ENCODE data around the gene SH2B3. TPM values are rescaled to one million over a fixed set of nuclear protein-coding genes. Genes with fewer than 3 reads are reported as not detected.

SH2B3 gene
- total and polyA plus RNA-seq, 2 of the 13 experiments (the other 11 are each of a cell fraction or from before 2014, with no cell fraction given) = 6.8 to 6.9 TPM

GRCh38 chr12:111405149-111405858 is 419 bp upstream of the SH2B3 start (continued):
- TF ChIP-seq TBX2 (CRISPR knock-in tag; IDR thresholded peaks at IDR 0.05; ENCODE audit: borderline replicate concordance) (peak; percentile 15; the same call in 1 of the 2 replicates), MXI1 (IDR thresholded peaks at IDR 0.05; ENCODE audit: borderline replicate concordance, low read depth, low read length) (peak; percentile 81; the same call in 1 of the 3 replicates), SMAD3 (CRISPR knock-in tag; IDR thresholded peaks at IDR 0.05) (peak; percentile 85), ZSCAN22 (CRISPR knock-in tag; IDR thresholded peaks at IDR 0.05) (no peak), CREB1 (IDR thresholded peaks at IDR 0.05) (peak; percentile 45; the same call in 1 of the 2 replicates), CREB1 (CRISPR knock-in tag; IDR thresholded peaks at IDR 0.05) (no peak), ZNF672 (CRISPR knock-in tag; IDR thresholded peaks at IDR 0.05) (no peak), PTBP1 (IDR thresholded peaks at IDR 0.05; ENCODE audit: low read depth, low read length, poor library complexity, severe bottlenecking) (peak; percentile 40), MNT (IDR thresholded peaks at IDR 0.05) (peak; percentile 82), ASH2L (IDR thresholded peaks at IDR 0.05; ENCODE audit: insufficient read length, low read depth, low read length) (no peak), MXD4 (CRISPR knock-in tag; IDR thresholded peaks at IDR 0.05) (no peak), CCDC6 (CRISPR knock-in tag; IDR thresholded peaks at IDR 0.05) (0 out of 2 replicates have a peak, but pooled peaks have one; percentile 49), SIX1 (CRISPR knock-in tag; IDR thresholded peaks at IDR 0.05; ENCODE audit: borderline replicate concordance) (no peak), PAX8 (CRISPR knock-in tag; IDR thresholded peaks at IDR 0.05; ENCODE audit: borderline replicate concordance) (no peak), ZBTB7A (CRISPR knock-in tag; IDR thresholded peaks at IDR 0.05) (0 out of 2 replicates have a peak, but pooled peaks have one; percentile 44), ZNF326 (CRISPR knock-in tag; IDR thresholded peaks at IDR 0.05; ENCODE audit: borderline replicate concordance) (no peak), ZFY (CRISPR knock-in tag; IDR thresholded peaks at IDR 0.05) (peak; percentile 64), ZNF263 (CRISPR knock-in tag; IDR thresholded peaks at IDR 0.05) (peak; percentile 35; the same call in 1 of the 2 replicates)
- TF ChIP-seq, protein P1, sequence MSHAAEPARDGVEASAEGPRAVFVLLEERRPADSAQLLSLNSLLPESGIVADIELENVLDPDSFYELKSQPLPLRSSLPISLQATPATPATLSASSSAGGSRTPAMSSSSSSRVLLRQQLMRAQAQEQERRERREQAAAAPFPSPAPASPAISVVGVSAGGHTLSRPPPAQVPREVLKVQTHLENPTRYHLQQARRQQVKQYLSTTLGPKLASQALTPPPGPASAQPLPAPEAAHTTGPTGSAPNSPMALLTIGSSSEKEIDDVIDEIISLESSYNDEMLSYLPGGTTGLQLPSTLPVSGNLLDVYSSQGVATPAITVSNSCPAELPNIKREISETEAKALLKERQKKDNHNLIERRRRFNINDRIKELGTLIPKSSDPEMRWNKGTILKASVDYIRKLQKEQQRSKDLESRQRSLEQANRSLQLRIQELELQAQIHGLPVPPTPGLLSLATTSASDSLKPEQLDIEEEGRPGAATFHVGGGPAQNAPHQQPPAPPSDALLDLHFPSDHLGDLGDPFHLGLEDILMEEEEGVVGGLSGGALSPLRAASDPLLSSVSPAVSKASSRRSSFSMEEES (CRISPR knock-in tag; IDR thresholded peaks at IDR 0.05) = peak; percentile 73
- TF ChIP-seq, protein P2, sequence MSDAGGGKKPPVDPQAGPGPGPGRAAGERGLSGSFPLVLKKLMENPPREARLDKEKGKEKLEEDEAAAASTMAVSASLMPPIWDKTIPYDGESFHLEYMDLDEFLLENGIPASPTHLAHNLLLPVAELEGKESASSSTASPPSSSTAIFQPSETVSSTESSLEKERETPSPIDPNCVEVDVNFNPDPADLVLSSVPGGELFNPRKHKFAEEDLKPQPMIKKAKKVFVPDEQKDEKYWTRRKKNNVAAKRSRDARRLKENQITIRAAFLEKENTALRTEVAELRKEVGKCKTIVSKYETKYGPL (CRISPR knock-in tag; IDR thresholded peaks at IDR 0.05) = peak; percentile 29; the same call in 1 of the 2 replicates
- TF ChIP-seq, protein P3, sequence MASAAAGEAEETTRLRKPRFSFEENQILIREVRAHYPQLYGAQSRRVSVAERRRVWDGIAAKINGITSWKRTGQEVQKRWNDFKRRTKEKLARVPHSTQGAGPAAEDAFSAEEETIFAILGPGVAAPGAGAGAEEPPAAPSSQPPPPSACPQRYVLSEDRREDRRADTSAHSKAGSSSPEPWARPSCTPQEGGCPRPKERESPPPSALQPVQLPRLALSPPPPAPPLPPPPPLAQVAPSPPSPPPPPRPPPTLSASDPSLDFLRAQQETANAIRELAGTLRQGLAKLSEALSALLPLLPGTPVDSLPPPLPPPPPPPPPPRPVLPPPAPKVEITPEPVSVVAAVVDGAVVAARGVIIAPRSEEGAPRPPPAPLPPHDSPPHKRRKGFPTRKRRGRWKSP (CRISPR knock-in tag; IDR thresholded peaks at IDR 0.05) = peak; percentile 49; the same call in 1 of the 2 replicates
- TF ChIP-seq, protein P4, sequence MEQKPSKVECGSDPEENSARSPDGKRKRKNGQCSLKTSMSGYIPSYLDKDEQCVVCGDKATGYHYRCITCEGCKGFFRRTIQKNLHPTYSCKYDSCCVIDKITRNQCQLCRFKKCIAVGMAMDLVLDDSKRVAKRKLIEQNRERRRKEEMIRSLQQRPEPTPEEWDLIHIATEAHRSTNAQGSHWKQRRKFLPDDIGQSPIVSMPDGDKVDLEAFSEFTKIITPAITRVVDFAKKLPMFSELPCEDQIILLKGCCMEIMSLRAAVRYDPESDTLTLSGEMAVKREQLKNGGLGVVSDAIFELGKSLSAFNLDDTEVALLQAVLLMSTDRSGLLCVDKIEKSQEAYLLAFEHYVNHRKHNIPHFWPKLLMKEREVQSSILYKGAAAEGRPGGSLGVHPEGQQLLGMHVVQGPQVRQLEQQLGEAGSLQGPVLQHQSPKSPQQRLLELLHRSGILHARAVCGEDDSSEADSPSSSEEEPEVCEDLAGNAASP (CRISPR knock-in tag; IDR thresholded peaks at IDR 0.05; ENCODE audit: borderline replicate concordance) = 0 out of 2 replicates have a peak, but pooled peaks have one; percentile 47

Measured in HepG2 (cell line).